SU-DHL-6 (cell line): ENCODE measurements around the gene CDC16.

Experiments used
- H2AFZ ChIP-seq: fragments of 200-600 bp; sonication (generic); 2 replicates; pipeline ENCODE4 v1.6.1; 2014; ENCODE audit warnings: low read depth, mild to moderate bottlenecking, moderate library complexity, mixed read lengths, antibody characterized with exemption, low read length; ENCODE audit not compliant: severe bottlenecking
- H3F3A ChIP-seq: fragments of 200-600 bp; shearing (Covaris generic); 2 replicates; pipeline ENCODE4 v1.6.0; 2016; ENCODE audit warnings: antibody characterized with exemption, mild to moderate bottlenecking; ENCODE audit not compliant: insufficient read depth
- H3K27ac ChIP-seq: fragments of 200-600 bp; sonication (generic); 2 replicates; pipeline ENCODE4 v1.5.1; 2016; ENCODE audit warnings: low read depth, mild to moderate bottlenecking, low read length, moderate library complexity, mixed read lengths
- H3K27me3 ChIP-seq: fragments of 200-600 bp; sonication (generic), shearing (Covaris generic); 2 replicates; pipeline ENCODE4 v1.6.0; 2014; ENCODE audit warnings: mild to moderate bottlenecking, low read length
- H3K36me3 ChIP-seq: fragments of 200-600 bp; sonication (generic); 2 replicates; pipeline ENCODE4 v1.6.1; 2014; ENCODE audit warnings: mild to moderate bottlenecking, low read length, mixed read lengths
- H3K4me2 ChIP-seq: fragments of 300-600, 200-600 bp; shearing (Covaris generic), sonication (generic); 2 replicates; pipeline ENCODE4 v1.6.0; 2014; ENCODE audit warnings: low read length, low read depth, mild to moderate bottlenecking; ENCODE audit not compliant: poor library complexity, severe bottlenecking
- H3K4me3 ChIP-seq: fragments of 200-600 bp; sonication (generic); 2 replicates; pipeline ENCODE4 v1.5.1; 2014; ENCODE audit warnings: antibody characterized with exemption, low read length, mild to moderate bottlenecking, mixed read lengths; ENCODE audit not compliant: insufficient read depth, poor library complexity, severe bottlenecking
- H3K79me2 ChIP-seq: fragments of 200-600 bp; sonication (generic); 2 replicates; pipeline ENCODE4 v1.6.1; 2014; ENCODE audit warnings: mild to moderate bottlenecking, low read length, moderate library complexity; ENCODE audit not compliant: insufficient read depth
- H3K9ac ChIP-seq: fragments of 200-600 bp; sonication (generic); 2 replicates; pipeline ENCODE4 v1.7.0; 2014; ENCODE audit warnings: mild to moderate bottlenecking, low read length
- H3K9me2 ChIP-seq: fragments of 200-600 bp; sonication (generic); replicated peaks from 2 replicates; pipeline ENCODE4 v1.6.1; 2014; ENCODE audit warnings: low read length; ENCODE audit not compliant: insufficient read depth
- H3K9me3 ChIP-seq: fragments of 200-600 bp; sonication (generic); 2 replicates; pipeline ENCODE4 v1.6.1; 2014; ENCODE audit warnings: low read length, mixed read lengths; ENCODE audit not compliant: insufficient read depth
- H4K20me1 ChIP-seq: fragments of 200-600 bp; sonication (generic); 2 replicates; pipeline ENCODE4 v1.6.1; 2014; ENCODE audit warnings: low read depth, mild to moderate bottlenecking, antibody characterized with exemption, low read length, moderate library complexity, mixed read lengths
- CTCF ChIP-seq: fragments of 200-600 bp; sonication (generic); IDR thresholded peaks from one replicate; pipeline ENCODE4 v1.5.1; 2017; ENCODE audit warnings: antibody characterized with exemption, mild to moderate bottlenecking, low read length, moderate library complexity; ENCODE audit not compliant: insufficient read depth, poor library complexity, severe bottlenecking
- EZH2phosphoT487 ChIP-seq: fragments of 200-600 bp; sonication (generic), shearing (Covaris generic); conservative IDR thresholded peaks from 2 replicates; pipeline ENCODE4 v1.6.1; 2018; ENCODE audit warnings: mild to moderate bottlenecking, antibody characterized with exemption, low read length, moderate library complexity, mixed read lengths

CDC16 gene

GRCh38 chr13:114228176-114228575, 6.5 kb upstream of the CDC16 start:
- Histone ChIP-seq H3K36me3 (no peaks in the 10 kb centered on the region), H3K27me3 (no peaks in the 10 kb centered on the region), H3K9me3 (no peaks in the 10 kb centered on the region), H3K4me2 (no peak overlapping the region), H3K27ac (no peak overlapping the region), H2AFZ (no peak overlapping the region), H3K79me2 (no peaks in the 10 kb centered on the region), H4K20me1 (no peaks in the 10 kb centered on the region), H3K9me2 (no peaks in the 10 kb centered on the region), H3K9ac (no peak overlapping the region), H3K4me3 (no peak overlapping the region), H3F3A (no peaks in the 10 kb centered on the region)
- no peak for TF ChIP-seq EZH2phosphoT487
- no peak for TF ChIP-seq CTCF

DNA sequence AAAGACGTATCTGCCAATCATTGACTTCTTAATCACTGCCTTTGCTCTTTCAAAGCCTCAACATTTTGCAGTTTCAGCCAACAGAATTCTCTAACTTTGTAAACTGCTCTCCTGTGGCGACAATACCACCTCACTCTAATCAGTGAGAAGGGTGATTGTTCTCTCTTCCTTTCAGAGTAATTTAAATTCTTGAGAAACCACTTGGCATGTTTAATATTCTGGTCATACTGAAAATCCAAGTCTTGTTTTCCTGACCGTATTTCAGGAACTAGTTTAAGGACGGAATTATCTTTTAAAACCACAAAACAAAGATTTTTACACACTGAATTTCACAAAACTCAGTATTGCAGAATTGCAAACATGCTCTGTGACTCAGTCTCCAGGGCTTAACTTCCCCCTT, 5.2 kb upstream of the CDC16 start:
- TF ChIP-seq CTCF (no peak), EZH2phosphoT487 (no peak)

DNA sequence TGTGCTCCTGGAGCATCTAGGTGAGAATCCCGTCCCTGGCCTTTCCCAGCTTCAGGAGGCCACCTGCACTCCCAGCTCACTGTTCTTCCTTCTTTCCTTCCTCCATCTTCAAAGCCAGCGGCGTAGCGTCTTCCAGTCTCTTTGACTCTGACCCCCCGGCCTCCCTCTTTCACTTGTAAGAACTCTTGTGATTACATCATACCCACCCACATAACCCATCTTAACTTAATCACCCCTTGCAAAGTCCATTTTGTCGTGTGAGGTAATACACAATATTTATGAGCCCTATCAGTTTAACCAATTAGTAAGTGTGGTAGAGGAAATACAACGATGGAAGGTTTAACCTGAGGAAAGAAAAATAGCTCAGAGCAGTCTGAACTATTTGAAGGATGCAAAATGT, 4.6 kb upstream of the CDC16 start:
- no peak overlapping the region for H2AFZ ChIP-seq
- H3K79me2 ChIP-seq, result peaks cover 2% of the 10 kb centered on the region
- no peaks in the 10 kb centered on the region for H3K27me3 ChIP-seq
- H4K20me1 ChIP-seq, result no peaks in the 10 kb centered on the region
- no peak for TF ChIP-seq CTCF
- H3K9me3 ChIP-seq, result no peaks in the 10 kb centered on the region
- H3K9ac ChIP-seq, result no peak overlapping the region
- no peak overlapping the region for H3K4me3 ChIP-seq
- 0 out of 2 replicates have a peak, but pooled peaks cover 6% of the 10 kb centered on the region for H3F3A ChIP-seq
- H3K36me3 ChIP-seq, result no peaks in the 10 kb centered on the region
- H3K27ac ChIP-seq, result no peak overlapping the region
- H3K4me2 ChIP-seq, result no peak overlapping the region
- no peaks in the 10 kb centered on the region for H3K9me2 ChIP-seq

More for the DNA sequence above, 5.2 kb upstream of the CDC16 start:
- Histone ChIP-seq H3K27ac (no peak overlapping the region), H3K9me2 (no peaks in the 10 kb centered on the region), H3K9ac (no peak overlapping the region), H3K27me3 (no peaks in the 10 kb centered on the region), H3K79me2 (no peaks in the 10 kb centered on the region), H3K4me3 (no peak overlapping the region), H3K9me3 (no peaks in the 10 kb centered on the region), H2AFZ (no peak overlapping the region), H3K4me2 (no peak overlapping the region), H3F3A (0 out of 2 replicates have a peak, but pooled peaks cover 6% of the 10 kb centered on the region), H3K36me3 (no peaks in the 10 kb centered on the region), H4K20me1 (no peaks in the 10 kb centered on the region)

DNA sequence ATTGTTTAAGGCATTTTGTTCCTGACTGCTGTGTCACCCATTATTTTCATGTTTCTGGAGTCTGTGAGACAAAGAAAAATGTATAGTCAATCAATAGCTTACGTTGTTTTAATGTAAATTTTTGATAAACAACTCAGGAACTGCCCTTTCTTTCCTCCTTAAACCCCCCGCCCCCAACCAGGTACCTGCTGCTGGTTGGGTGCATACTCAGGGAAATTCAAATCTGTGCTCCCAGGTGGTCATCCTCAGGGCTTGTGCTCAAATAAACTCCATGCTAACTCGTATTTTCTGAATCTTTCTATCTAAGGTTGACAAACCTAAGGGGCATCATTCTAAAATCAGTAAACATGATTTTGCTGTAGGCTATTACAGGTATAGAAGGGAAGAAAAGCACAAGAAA, 4.1 kb upstream of the CDC16 start:
- Histone ChIP-seq H3K27me3 (no peaks in the 10 kb centered on the region), H3K36me3 (no peaks in the 10 kb centered on the region), H3K4me3 (no peak overlapping the region), H3K27ac (no peak overlapping the region), H2AFZ (no peak overlapping the region), H3K4me2 (no peak overlapping the region), H3K9me2 (no peaks in the 10 kb centered on the region), H3F3A (0 out of 2 replicates have a peak, but pooled peaks cover 6% of the 10 kb centered on the region), H3K9ac (no peak overlapping the region), H3K9me3 (no peaks in the 10 kb centered on the region), H4K20me1 (no peaks in the 10 kb centered on the region), H3K79me2 (peaks cover 6% of the 10 kb centered on the region)
- TF ChIP-seq CTCF, result no peak
- no peak for TF ChIP-seq EZH2phosphoT487
